ENCODE measurements around the gene ZNF280D.

DNA sequence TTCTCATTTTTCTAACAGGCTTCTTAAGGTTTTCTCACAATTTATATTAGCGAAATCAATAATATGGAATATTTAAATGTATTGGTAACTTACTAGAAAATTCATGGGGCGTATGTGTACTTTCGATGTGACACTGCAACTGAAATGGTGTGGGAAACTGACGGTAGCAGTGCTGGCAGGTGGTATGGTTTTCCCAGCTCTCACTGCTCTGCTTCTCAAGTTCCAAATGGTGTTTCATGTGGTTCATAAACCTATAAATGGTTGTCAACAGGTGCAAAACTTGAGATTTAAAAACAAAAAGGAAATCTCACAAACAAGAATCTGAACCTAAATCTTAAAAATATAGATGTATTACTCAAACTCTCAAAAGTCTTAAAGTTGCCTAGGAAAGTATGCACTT is 54.7 kb downstream of the ZNF280D start:
- TF ChIP-seq, protein P1, sequence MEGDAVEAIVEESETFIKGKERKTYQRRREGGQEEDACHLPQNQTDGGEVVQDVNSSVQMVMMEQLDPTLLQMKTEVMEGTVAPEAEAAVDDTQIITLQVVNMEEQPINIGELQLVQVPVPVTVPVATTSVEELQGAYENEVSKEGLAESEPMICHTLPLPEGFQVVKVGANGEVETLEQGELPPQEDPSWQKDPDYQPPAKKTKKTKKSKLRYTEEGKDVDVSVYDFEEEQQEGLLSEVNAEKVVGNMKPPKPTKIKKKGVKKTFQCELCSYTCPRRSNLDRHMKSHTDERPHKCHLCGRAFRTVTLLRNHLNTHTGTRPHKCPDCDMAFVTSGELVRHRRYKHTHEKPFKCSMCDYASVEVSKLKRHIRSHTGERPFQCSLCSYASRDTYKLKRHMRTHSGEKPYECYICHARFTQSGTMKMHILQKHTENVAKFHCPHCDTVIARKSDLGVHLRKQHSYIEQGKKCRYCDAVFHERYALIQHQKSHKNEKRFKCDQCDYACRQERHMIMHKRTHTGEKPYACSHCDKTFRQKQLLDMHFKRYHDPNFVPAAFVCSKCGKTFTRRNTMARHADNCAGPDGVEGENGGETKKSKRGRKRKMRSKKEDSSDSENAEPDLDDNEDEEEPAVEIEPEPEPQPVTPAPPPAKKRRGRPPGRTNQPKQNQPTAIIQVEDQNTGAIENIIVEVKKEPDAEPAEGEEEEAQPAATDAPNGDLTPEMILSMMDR (conservative IDR thresholded peaks at IDR 0.05 in 1 of 2, IDR thresholded peaks at IDR 0.05 in 1 of 2; ENCODE audit: low read depth in 1 of 2, low read length in 2 of 2) = no peak
- TF ChIP-seq EZH2 (IDR thresholded peaks at IDR 0.05; ENCODE audit: low read length, missing control alignments) = no peak
